ENCODE results near the gene EPHB3.

EPHB3 gene

GRCh38 chr3:184602372-184603150 lies 41.0 kb downstream of the EPHB3 start:
- TF ChIP-seq CTCF (IDR thresholded peaks at IDR 0.05; ENCODE audit: low read length) (no peak), EZH2phosphoT487 (IDR thresholded peaks at IDR 0.05; ENCODE audit: low read length) (no peak), EZH2 (optimal IDR thresholded peaks at IDR 0.05; ENCODE audit: low read depth, low read length) (no peak)
- Histone ChIP-seq H3K4me1 (ENCODE audit: low read length) (no peaks in the 10 kb centered on the region), H2AFZ (ENCODE audit: low read length) (no peak overlapping the region), H3K9me2 (replicated peaks; ENCODE audit: insufficient read depth, low read length) (no peaks in the 10 kb centered on the region), H3K9me3 (replicated peaks; ENCODE audit: insufficient read depth, low read length) (no peaks in the 10 kb centered on the region), H3K36me3 (replicated peaks; ENCODE audit: insufficient read depth, low read length) (no peaks in the 10 kb centered on the region), H4K20me1 (ENCODE audit: insufficient read depth, low read length) (no peaks in the 10 kb centered on the region), H3K79me2 (ENCODE audit: low read length) (no peaks in the 10 kb centered on the region), H3F3A (ENCODE audit: insufficient read depth, low read length) (no peaks in the 10 kb centered on the region), H3K9ac (ENCODE audit: low read length) (no peak overlapping the region), H3K4me3 (ENCODE audit: low read length) (no peak overlapping the region), H3K27me3 (replicated peaks; ENCODE audit: insufficient read depth, low read length) (peaks cover 57% of the 10 kb centered on the region), H3K27ac (ENCODE audit: low read length) (no peak overlapping the region), H3K4me2 (ENCODE audit: low read depth, low read length) (no peak overlapping the region)
- DNase-seq, result no peak

- Histone ChIP-seq H4K20me1 (ENCODE audit: insufficient read depth, low read length) (no peaks in the 10 kb centered on the region), H3K9ac (ENCODE audit: low read length) (no peak overlapping the region), H3K79me2 (ENCODE audit: low read length) (no peaks in the 10 kb centered on the region), H3K36me3 (replicated peaks; ENCODE audit: insufficient read depth, low read length) (no peaks in the 10 kb centered on the region), H3K4me3 (ENCODE audit: low read length) (no peak overlapping the region), H3K27ac (ENCODE audit: low read length) (no peak overlapping the region), H3K27me3 (replicated peaks; ENCODE audit: insufficient read depth, low read length) (peaks cover 57% of the 10 kb centered on the region), H3K9me2 (replicated peaks; ENCODE audit: insufficient read depth, low read length) (no peaks in the 10 kb centered on the region), H3K4me1 (ENCODE audit: low read length) (no peaks in the 10 kb centered on the region), H3F3A (ENCODE audit: insufficient read depth, low read length) (no peaks in the 10 kb centered on the region), H2AFZ (ENCODE audit: low read length) (no peak overlapping the region), H3K4me2 (ENCODE audit: low read depth, low read length) (no peak overlapping the region), H3K9me3 (replicated peaks; ENCODE audit: insufficient read depth, low read length) (no peaks in the 10 kb centered on the region)
- DNase-seq, result no peak
- 0 out of 2 replicates have a peak, but pooled peaks have one; percentile 28 for TF ChIP-seq EZH2phosphoT487 (IDR thresholded peaks at IDR 0.05; ENCODE audit: low read length)
- TF ChIP-seq EZH2 (optimal IDR thresholded peaks at IDR 0.05; ENCODE audit: low read depth, low read length), result no peak
These were observed 41.8 kb downstream of the EPHB3 start for GRCh38 chr3:184603151-184604030.

- TF ChIP-seq EZH2 (optimal IDR thresholded peaks at IDR 0.05; ENCODE audit: low read depth, low read length), result no peak
- no peak for TF ChIP-seq CTCF (IDR thresholded peaks at IDR 0.05; ENCODE audit: low read length)
- no peak for TF ChIP-seq EZH2phosphoT487 (IDR thresholded peaks at IDR 0.05; ENCODE audit: low read length)
- H3K9me2 ChIP-seq (replicated peaks; ENCODE audit: insufficient read depth, low read length), result no peaks in the 10 kb centered on the region
- H3K4me2 ChIP-seq (ENCODE audit: low read depth, low read length), result no peak overlapping the region
- H2AFZ ChIP-seq (ENCODE audit: low read length), result no peak overlapping the region
- H3K4me1 ChIP-seq (ENCODE audit: low read length), result no peaks in the 10 kb centered on the region
- H3F3A ChIP-seq (ENCODE audit: insufficient read depth, low read length), result no peaks in the 10 kb centered on the region
- H3K9ac ChIP-seq (ENCODE audit: low read length), result no peak overlapping the region
- H3K27me3 ChIP-seq (replicated peaks; ENCODE audit: insufficient read depth, low read length), result peaks cover 57% of the 10 kb centered on the region
- H3K4me3 ChIP-seq (ENCODE audit: low read length), result no peak overlapping the region
- H3K36me3 ChIP-seq (replicated peaks; ENCODE audit: insufficient read depth, low read length), result no peaks in the 10 kb centered on the region
- DNase-seq, result no peak
- H3K27ac ChIP-seq (ENCODE audit: low read length), result no peak overlapping the region
- no peaks in the 10 kb centered on the region for H3K79me2 ChIP-seq (ENCODE audit: low read length)
- no peaks in the 10 kb centered on the region for H4K20me1 ChIP-seq (ENCODE audit: insufficient read depth, low read length)
- no peaks in the 10 kb centered on the region for H3K9me3 ChIP-seq (replicated peaks; ENCODE audit: insufficient read depth, low read length)
These were observed 42.5 kb downstream of the EPHB3 start for GRCh38 chr3:184604039-184604601.
